Mesodermal cell (in vitro differentiated cells): ENCODE measurements around the gene TMCC1.
"Not testable (repeated sequence)": the region's sequence is repeated elsewhere in the genome, so short reads cannot be mapped to it uniquely, and the experiment has no call there.

Source experiments
- H3K27ac ChIP-seq: 2 replicates; pipeline ENCODE4 v1.7.0; 2013; ENCODE audit warnings: mild to moderate bottlenecking, low read depth, low read length, moderate library complexity; ENCODE audit not compliant: severe bottlenecking
- H3K36me3 ChIP-seq: 2 replicates; pipeline ENCODE4 v1.7.1; 2013; ENCODE audit warnings: mild to moderate bottlenecking, low read length, moderate library complexity; ENCODE audit not compliant: control insufficient read depth, insufficient read depth
- H3K4me1 ChIP-seq: one replicate; pipeline ENCODE4 v1.7.1; 2013; ENCODE audit warnings: mild to moderate bottlenecking, low read length; ENCODE audit not compliant: insufficient read depth, control insufficient read depth, poor library complexity, severe bottlenecking
- H3K4me3 ChIP-seq: 2 replicates; pipeline ENCODE4 v1.7.0; 2013; ENCODE audit warnings: low read length, control low read depth, mild to moderate bottlenecking; ENCODE audit not compliant: insufficient read depth, poor library complexity, severe bottlenecking; ENCODE audit errors: extremely low read depth
- H3K9me3 ChIP-seq: 2 replicates; pipeline ENCODE4 v1.7.1; 2013; ENCODE audit warnings: mild to moderate bottlenecking, low read length, moderate library complexity; ENCODE audit not compliant: control insufficient read depth
- WGBS, 2 experiments: methylation state at CpG; one replicate each; pipeline ENCODE4 v1.1.5; 2013; ENCODE audit warnings: missing lambda C conversion rate in 2 of 2; ENCODE audit not compliant: insufficient coverage in 2 of 2; 5-methylcytosine and 5-hydroxymethylcytosine counted together

The TMCC1 gene

DNA sequence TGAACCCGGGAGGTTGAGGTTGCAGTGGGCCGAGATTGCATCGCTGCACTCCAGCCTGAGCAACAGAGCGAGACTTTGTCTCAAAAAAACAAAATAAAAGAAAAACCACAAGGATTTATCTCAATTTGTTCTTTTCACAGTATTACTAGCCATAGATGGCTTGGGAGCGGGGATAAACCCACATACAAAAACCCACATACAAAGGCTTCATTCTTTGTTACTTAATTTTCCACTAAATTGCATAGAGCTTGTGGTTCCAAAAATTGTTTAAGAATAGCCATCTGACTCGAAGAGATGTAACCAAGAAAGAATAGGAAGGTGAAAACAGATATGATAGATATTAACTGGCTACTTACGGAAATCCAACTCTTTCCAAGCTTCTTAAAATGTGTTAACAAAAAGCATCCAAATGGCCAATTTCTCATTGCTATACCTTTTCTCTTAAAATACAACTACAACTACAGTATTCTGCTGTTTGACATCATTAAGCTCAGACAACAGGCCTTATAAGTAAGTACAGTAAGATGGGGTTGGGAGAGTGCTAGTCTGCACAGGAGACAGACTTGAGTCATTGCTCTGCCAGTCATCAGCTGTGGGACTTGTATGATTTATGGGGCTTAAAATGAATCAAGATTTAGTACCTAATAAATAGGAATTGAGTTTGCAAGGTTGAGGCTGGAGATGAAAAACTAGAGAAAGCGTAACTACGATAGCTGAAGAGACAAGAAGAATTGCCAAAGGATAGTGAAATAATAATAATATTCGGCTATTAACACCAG is 190.4 kb downstream of the TMCC1 start:
- no peaks in the 10 kb centered on the region for H3K4me1 ChIP-seq
- 98 to 99% methylated on average over 4 to 5 of the region's 10 CpGs for WGBS, 2 experiments
- H3K4me3 ChIP-seq, result no peak overlapping the region
- no peaks in the 10 kb centered on the region for H3K36me3 ChIP-seq
- no peak overlapping the region for H3K27ac ChIP-seq
- H3K9me3 ChIP-seq, result peaks cover 3% of the 10 kb centered on the region

DNA sequence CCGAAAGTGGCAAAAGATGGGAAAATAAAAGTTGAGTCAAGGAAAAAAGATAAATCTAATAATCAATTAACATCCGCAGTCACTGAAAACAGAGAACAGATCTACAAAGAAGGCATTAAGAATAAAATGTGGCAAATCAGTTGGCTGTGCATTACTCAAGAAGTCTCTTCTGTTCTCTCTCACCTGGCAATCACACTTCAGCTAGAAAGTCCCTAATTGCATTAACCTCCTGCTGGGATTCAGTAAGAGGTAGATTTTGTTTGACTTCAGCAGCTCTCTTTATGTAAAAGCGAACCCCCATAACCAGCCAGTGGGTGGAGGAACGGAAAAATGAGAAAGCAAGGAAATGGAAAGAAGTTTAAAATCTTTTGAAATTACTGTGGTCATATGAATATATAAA is 192.3 kb downstream of the TMCC1 start:
- Histone ChIP-seq H3K36me3 (peaks cover 10% of the 10 kb centered on the region), H3K4me1 (no peaks in the 10 kb centered on the region), H3K27ac (no peak overlapping the region), H3K4me3 (no peak overlapping the region), H3K9me3 (peaks cover 19% of the 10 kb centered on the region)
- 71% methylated on average over 1 of the region's 4 CpGs; no CpG with 5 or more reads in 1 of the 2 experiments for WGBS, 2 experiments

DNA sequence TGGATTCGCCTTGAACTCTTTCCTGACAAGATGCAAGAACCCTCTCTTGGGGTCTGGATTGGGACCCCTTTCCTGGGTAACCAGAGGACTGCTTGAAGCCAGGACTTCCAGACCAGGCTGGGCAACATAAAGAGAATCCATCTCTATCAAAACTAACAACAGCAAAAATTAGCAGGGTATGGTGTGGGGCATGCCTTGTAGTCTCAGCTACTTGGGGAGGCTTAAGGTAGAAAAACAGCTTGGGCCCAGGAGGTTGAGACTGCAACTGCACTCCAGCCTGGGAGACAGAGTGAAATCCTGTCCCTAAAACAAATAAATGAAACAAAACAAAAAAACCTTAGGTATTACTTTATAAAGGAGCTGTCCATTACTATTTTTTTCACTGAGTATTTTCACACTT is 193.9 kb downstream of the TMCC1 start:
- peaks cover 19% of the 10 kb centered on the region for H3K9me3 ChIP-seq
- no peak overlapping the region for H3K4me3 ChIP-seq

DNA sequence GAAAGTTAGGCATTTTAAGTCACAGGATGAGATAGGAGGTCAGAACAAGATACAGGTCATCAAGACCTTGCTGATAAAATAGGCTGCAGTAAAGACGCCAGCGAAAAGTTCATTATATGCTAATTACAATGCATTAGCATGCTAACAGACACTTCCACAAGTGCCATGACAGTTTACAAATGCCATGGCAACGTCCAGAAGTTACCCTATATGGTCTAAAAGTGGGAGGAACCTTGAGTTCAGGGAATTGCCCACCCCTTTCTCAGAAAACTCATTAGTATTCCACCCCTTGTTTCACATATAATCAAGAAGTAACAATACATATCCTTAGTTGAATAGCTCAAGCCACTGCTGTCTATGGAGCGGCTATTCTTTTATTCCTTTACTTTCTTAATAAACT is 194.3 kb downstream of the TMCC1 start:
- WGBS, 2 experiments, result 59 to 90% methylated on average over 2 to 3 of the region's 4 CpGs
- H3K36me3 ChIP-seq, result peaks cover 10% of the 10 kb centered on the region
- H3K4me1 ChIP-seq, result no peaks in the 10 kb centered on the region
- no peak overlapping the region for H3K27ac ChIP-seq
- no peak overlapping the region for H3K4me3 ChIP-seq
- peaks cover 19% of the 10 kb centered on the region for H3K9me3 ChIP-seq

More for the DNA sequence above, 193.9 kb downstream of the TMCC1 start:
- no peaks in the 10 kb centered on the region for H3K4me1 ChIP-seq
- H3K36me3 ChIP-seq, result peaks cover 10% of the 10 kb centered on the region
- no peak overlapping the region for H3K27ac ChIP-seq
- 88 to 89% methylated on average over 1 of the region's 1 CpG for WGBS, 2 experiments

DNA sequence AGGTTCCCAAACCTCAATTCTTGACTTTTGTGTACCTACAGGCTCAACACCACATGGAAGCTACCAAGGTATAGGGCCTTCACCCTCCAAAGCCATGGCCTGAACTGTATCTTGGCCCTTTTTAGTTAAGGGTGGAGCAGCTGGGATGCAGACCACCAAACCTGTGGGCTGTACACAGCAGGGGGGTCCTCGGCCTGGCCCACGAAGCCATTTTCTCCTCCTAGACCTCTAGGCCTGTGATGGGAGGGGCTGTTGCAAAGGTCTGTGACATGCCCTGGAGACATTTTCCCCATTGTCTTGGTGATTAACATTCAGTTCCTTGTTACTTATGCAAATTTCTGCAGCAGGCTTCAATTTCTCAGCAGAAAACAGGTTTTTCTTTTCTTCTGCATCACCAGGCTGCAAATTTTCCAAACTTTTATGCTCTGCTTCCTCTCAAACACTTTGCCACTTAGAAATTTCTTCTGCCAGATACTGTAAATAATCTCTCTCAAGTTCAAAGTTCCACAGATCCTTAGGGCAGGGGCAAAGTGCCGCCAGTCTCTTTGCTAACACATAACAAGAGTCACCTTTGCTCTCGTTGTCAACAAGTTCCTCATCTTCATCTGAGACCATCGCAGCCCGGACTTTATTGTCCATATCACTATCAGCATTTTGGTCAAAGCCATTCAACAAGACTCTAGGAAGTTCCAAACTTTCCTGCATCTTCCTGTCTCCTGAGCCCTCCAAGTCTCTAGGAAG is 196.1 kb downstream of the TMCC1 start:
- H3K4me3 ChIP-seq, result no peak overlapping the region
- WGBS, 2 experiments, result 96 to 100% methylated on average over 5 to 6 of the region's 6 CpGs
- peaks cover 19% of the 10 kb centered on the region for H3K9me3 ChIP-seq
- peaks cover 10% of the 10 kb centered on the region for H3K36me3 ChIP-seq
- no peak overlapping the region for H3K27ac ChIP-seq
- H3K4me1 ChIP-seq, result no peaks in the 10 kb centered on the region

DNA sequence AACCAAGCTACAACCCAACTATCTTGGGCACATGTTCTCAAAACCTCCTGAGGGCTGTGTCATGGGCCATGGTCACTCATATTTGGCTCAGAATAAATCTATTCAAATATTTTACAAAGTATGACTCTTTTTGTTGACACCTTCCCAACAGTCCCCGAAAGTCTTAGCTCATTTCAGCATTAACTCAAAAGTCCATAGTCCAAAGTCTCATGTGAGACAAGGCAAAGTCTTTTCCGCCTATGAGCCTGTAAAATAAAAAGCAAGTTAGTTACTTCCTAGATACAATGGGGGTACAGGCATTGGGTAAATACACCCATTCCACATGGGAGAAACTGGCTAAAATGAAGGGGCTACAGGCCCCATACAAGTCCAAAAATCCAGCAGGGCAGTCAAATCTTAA is 197.1 kb downstream of the TMCC1 start:
- H3K9me3 ChIP-seq, result peaks cover 19% of the 10 kb centered on the region
- not testable (repeated sequence) for H3K27ac ChIP-seq, H3K4me3 ChIP-seq, H3K4me1 ChIP-seq
- peaks cover 10% of the 10 kb centered on the region for H3K36me3 ChIP-seq
- 80 to 100% methylated on average over 1 of the region's 2 CpGs for WGBS, 2 experiments

DNA sequence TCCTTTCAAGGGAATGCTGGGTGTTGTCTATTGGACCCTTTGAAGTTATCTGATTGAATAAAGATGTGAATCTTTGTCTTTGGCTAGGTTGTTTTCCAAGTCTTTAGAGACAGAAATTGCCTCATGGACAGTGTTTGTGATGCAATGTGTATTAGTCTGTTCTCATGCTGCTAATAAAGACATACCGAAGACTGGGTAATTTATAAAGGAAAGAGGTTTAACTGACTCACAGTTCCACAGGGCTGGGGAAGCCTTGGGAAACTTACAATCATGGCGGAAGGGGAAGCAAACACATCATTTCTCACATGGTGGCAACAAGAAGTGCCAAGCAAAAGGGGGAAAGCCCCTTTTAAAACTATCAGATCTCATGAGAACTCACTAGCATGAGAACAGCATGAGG is 198.3 kb downstream of the TMCC1 start:
- 100% methylated on average over 2 of the region's 2 CpGs for WGBS, 2 experiments
- Histone ChIP-seq H3K4me1 (no peaks in the 10 kb centered on the region), H3K9me3 (peaks cover 19% of the 10 kb centered on the region), H3K4me3 (no peak overlapping the region), H3K36me3 (peaks cover 10% of the 10 kb centered on the region), H3K27ac (no peak overlapping the region)

DNA sequence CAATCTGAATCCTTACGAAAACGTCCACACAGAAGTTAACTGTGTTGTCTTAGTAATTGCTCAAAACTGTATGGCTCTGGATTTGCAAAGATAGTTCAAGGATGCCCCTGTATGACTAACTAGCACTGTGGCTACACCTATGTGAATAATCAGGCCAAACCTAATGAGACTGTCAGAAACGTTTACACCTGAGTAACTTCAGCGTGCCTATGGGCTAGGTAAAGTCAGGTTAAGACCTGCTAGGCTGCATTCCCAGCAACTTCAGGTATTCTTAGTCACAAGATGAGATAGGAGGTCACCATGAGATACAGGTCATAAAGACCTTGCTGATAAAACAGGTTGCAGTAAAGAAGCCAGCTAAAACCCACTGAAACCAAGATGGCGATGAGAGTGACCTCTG is 199.3 kb downstream of the TMCC1 start:
- Histone ChIP-seq H3K4me3 (no peak overlapping the region), H3K9me3 (peaks cover 19% of the 10 kb centered on the region), H3K36me3 (peaks cover 10% of the 10 kb centered on the region), H3K4me1 (no peaks in the 10 kb centered on the region), H3K27ac (no peak overlapping the region)
- 100% methylated on average over 2 to 4 of the region's 5 CpGs for WGBS, 2 experiments

DNA sequence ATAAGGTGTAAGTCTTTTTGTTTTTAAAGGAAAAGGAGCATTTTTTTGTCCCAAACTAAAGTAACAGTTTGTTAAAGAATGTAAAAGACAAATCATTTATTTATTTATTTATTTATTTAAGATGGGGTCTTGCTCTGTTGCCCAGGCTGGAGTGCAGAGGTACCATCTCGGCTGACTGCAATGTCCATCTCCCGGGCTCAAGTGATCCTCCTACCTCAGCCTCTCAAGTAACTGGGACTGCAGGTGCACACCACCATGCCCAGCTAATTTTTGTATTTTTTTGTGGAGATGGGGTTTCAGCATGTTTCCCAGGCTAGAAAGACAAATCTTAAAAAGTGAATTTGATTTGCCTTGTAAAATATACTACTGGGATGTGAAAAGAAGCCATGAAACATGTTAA is 200.8 kb downstream of the TMCC1 start:
- Histone ChIP-seq H3K36me3 (peaks cover 10% of the 10 kb centered on the region), H3K4me1 (peaks cover 7% of the 10 kb centered on the region), H3K9me3 (peaks cover 15% of the 10 kb centered on the region), H3K4me3 (no peak overlapping the region), H3K27ac (no peak overlapping the region)
- WGBS, 2 experiments, result 92% methylated on average over 2 of the region's 2 CpGs; no CpG with 5 or more reads in 1 of the 2 experiments

DNA sequence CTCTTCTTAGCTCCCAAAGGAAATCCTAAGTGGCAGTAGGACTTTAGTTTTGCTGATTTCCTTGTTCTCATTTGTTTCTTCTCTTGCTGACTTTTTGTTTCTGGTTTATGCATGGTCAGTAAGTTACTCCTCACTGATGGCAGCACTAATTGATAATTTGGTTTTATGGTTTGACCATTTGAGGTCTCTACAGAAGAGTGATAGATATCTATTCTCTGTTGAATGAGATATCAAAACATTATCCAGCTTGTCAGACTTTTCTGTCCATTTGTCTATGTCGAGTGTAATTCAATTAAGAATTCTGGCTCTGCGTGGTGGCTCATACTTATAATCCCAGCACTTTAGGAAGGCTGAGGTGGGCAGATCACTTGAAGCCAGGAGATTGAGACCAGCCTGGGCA is 202.5 kb downstream of the TMCC1 start:
- peaks cover 10% of the 10 kb centered on the region for H3K4me1 ChIP-seq
- no peak overlapping the region for H3K27ac ChIP-seq
- H3K36me3 ChIP-seq, result no peaks in the 10 kb centered on the region
- no peak overlapping the region for H3K4me3 ChIP-seq
- H3K9me3 ChIP-seq, result no peaks in the 10 kb centered on the region
- 94 to 100% methylated on average over 2 of the region's 2 CpGs for WGBS, 2 experiments

DNA sequence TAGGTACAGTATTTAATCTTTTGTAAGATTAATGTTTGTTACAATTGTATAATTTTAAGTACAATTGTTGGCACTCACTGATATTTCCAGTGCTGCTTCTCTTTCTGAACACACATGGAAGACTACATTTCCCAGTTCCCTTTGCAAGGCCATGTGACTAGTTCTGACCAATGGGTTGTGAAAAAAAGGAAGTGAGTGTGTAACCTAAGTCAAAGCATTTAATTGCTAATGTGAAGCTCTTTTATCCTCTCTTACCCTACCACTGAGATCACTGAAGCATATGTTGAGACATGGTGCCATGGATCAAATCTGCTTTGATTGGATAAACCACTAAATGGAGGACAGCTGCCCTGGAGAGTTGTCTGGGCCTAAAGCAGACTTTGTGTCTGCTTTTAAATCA is 203.1 kb downstream of the TMCC1 start:
- no peaks in the 10 kb centered on the region for H3K9me3 ChIP-seq
- H3K36me3 ChIP-seq, result no peaks in the 10 kb centered on the region
- H3K4me1 ChIP-seq, result peaks cover 10% of the 10 kb centered on the region
- no peak overlapping the region for H3K27ac ChIP-seq
- H3K4me3 ChIP-seq, result no peak overlapping the region
